HG03175 (cell line): ENCODE results near the gene ADI1.

Experiments
- ATAC-seq: cut with Tn5 transposase; IDR thresholded peaks from one replicate; pipeline ENCODE4 v1.9.1; 2021; ENCODE audit warnings: mild to moderate bottlenecking, moderate library complexity; ENCODE audit not compliant: unreplicated experiment

ADI1 gene

GRCh38 chr2:3519255-3520205 lies at the start of gene ADI1:
Gene ADI1, minus strand, starts transcription at chr2:3519531. Its CDS starts 44 bp downstream, at chr2:3519487.
- ATAC-seq = peak; percentile 52

- ATAC-seq = no peak
These were observed 47.5 kb upstream of the ADI1 start for GRCh38 chr2:3566806-3567205.

- no peak for ATAC-seq
These were observed 45.8 kb upstream of the ADI1 start for GRCh38 chr2:3565117-3565516.

- ATAC-seq = peak; percentile 47
These were observed 44.2 kb upstream of the ADI1 start for GRCh38 chr2:3563521-3563976.

- peak; percentile 94 for ATAC-seq
These were observed 39.1 kb upstream of the ADI1 start, which contains the start of gene RNASEH1 for GRCh38 chr2:3558205-3559014. Gene RNASEH1, minus strand, starts transcription at chr2:3558333. Its CDS starts 73 bp downstream, at chr2:3558260.

- ATAC-seq = peak; percentile 30
These were observed 38.4 kb upstream of the ADI1 start for GRCh38 chr2:3557639-3558204.

- no peak for ATAC-seq
These were observed 34.6 kb upstream of the ADI1 start for GRCh38 chr2:3553946-3554345.

- ATAC-seq = no peak
These were observed 28.6 kb upstream of the ADI1 start for GRCh38 chr2:3547915-3548314.

- ATAC-seq = no peak
These were observed 26.6 kb upstream of the ADI1 start for GRCh38 chr2:3545788-3546478.

GRCh38 chr2:3543023-3543683 lies 23.8 kb upstream of the ADI1 start:
- ATAC-seq = no peak

GRCh38 chr2:3542107-3542506 lies 22.8 kb upstream of the ADI1 start:
- ATAC-seq = no peak

GRCh38 chr2:3539836-3540235 lies 20.5 kb upstream of the ADI1 start:
- ATAC-seq = no peak

- no peak for ATAC-seq
These were observed 17.6 kb upstream of the ADI1 start for GRCh38 chr2:3536682-3537632.

GRCh38 chr2:3535794-3536681 lies 16.7 kb upstream of the ADI1 start:
- ATAC-seq = no peak

GRCh38 chr2:3535467-3535793 lies 16.1 kb upstream of the ADI1 start:
- no peak for ATAC-seq

- no peak for ATAC-seq
These were observed 15.0 kb upstream of the ADI1 start for GRCh38 chr2:3534251-3534814.

- no peak for ATAC-seq
These were observed 14.5 kb upstream of the ADI1 start for GRCh38 chr2:3533836-3534235.

- no peak for ATAC-seq
These were observed 13.6 kb upstream of the ADI1 start for GRCh38 chr2:3532941-3533340.
